Thyroid gland (tissue), 4 donors: ENCODE results near the gene FXYD7. TPM values are rescaled to one million over a fixed set of nuclear protein-coding genes. Genes with fewer than 3 reads are reported as not detected.
"Not testable (repeated sequence)": the region's sequence is repeated elsewhere in the genome, so short reads cannot be mapped to it uniquely, and the experiment has no call there.

Source experiments
- DNase-seq, 2 donors: peaks; one replicate each; pipeline ENCODE4 v3.0.0-alpha.2; 2019
- H3K27ac ChIP-seq, 3 donors: fragments of 200-600 bp; sonication (generic); 1 replicate in 2 of 3; 2 replicates in 1 of 3; pipeline ENCODE4 v1.5.1; 2016 to 2019; ENCODE audit warnings: mild to moderate bottlenecking in 1 of 3, moderate library complexity in 1 of 3
- H3K27me3 ChIP-seq: fragments of 200-600 bp; sonication (generic); one replicate; pipeline ENCODE4 v1.5.1; 2019
- H3K36me3 ChIP-seq, 2 donors: fragments of 200-600 bp; sonication (generic); one replicate each; pipeline ENCODE4 v1.5.1; 2016 to 2019
- H3K4me1 ChIP-seq, 2 donors: fragments of 200-600 bp; sonication (generic); one replicate each; pipeline ENCODE4 v1.5.1; 2017 to 2019
- H3K4me3 ChIP-seq, 3 donors: fragments of 200-600 bp; sonication (generic); replicated peaks in 1 of 3; 1 replicate in 2 of 3; 2 replicates in 1 of 3; pipeline ENCODE4 v1.5.1; 2016; ENCODE audit warnings: mild to moderate bottlenecking in 1 of 3
- H3K9me3 ChIP-seq: fragments of 200-600 bp; sonication (generic); one replicate; pipeline ENCODE4 v1.5.1; 2017
- POLR2A ChIP-seq, 2 donors: fragments of 450-650 bp; IDR thresholded peaks; one replicate each; pipeline ENCODE4 v1.6.1; 2017; ENCODE audit warnings: antibody characterized with exemption in 2 of 2, mild to moderate bottlenecking in 2 of 2, moderate library complexity in 1 of 2
- WGBS, 2 donors: methylation state at CpG; one replicate each; pipeline ENCODE4 v1.1.5; 2017; 5-methylcytosine and 5-hydroxymethylcytosine counted together
- intact Hi-C: fragments of 100-400 bp; cut with DNase I; formaldehyde crosslinking; loops from one replicate; pipeline ENCODE4 v1.15.1; 2023
- total RNA-seq, 4 donors: library from RNA; depleted of rRNA; stranded (reverse); fragments of >200 nt; gene quantifications; one replicate each; pipeline ENCODE4 v1.2.3, GENCODE V29; 2016
- TF ChIP-seq, protein P1 (sequence below), 6 experiments: fragments of 200-600 bp in 3 of 6; fragments of 450-650 bp in 3 of 6; sonication (generic) in 3 of 6; IDR thresholded peaks; one replicate each; pipeline ENCODE4 v1.5.1; 2016 to 2019; ENCODE audit warnings: antibody characterized with exemption in 6 of 6, mild to moderate bottlenecking in 2 of 6, inconsistent platforms in 1 of 6, moderate library complexity in 1 of 6

FXYD7 gene
- total RNA-seq, 4 donors from 2014 or later = 1.6 TPM; not detected in 3

DNA sequence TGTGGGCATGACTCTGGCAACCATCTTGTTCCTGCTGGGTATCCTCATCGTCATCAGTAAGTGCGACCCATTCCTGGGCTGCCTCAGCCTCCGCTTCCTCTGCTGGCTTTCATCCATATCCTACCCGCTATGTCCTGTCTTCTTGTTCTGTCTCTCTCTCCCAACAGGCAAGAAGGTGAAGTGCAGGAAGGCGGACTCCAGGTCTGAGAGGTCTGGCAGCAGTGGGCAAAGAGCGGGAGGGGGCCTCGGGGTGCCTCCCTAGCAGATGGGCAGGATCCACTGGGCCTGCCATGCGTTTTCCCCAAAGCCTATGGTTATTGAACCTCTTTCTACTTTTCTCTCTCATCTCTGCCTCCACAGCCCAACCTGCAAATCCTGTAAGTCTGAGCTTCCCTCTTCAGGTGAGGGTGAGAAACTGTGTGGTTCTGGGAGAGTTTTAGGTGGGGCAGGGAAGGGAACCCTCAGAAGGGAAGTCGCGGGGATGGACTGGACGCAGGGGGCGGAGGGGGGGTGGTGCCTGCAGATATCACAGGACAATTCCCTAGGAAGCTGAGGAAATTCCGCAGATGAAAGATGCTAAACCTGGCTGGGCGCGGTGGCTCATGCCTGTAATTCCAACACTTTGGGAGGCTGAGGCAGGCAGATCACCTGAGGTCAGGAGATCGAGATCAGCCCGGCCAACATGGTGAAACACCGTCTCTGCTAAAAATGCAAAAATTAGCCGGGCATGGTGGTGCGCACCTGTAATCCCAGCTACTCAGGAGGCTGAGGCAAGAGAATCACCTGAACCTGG is 8.4 kb downstream of the FXYD7 start:
- H3K9me3 ChIP-seq = no peaks in the 10 kb centered on the region
- intact Hi-C loops = no loop called here
- no peaks in the 10 kb centered on the region for H3K27me3 ChIP-seq
- H3K4me3 ChIP-seq = no peak overlapping the region
- H3K4me1 ChIP-seq = peaks cover 5 to 16% of the 10 kb centered on the region in 2 donors
- no peaks in the 10 kb centered on the region for H3K36me3 ChIP-seq
- WGBS, 2 donors = 78 to 81% methylated on average over 20 of the region's 20 CpGs
- no peak for TF ChIP-seq POLR2A (IDR thresholded peaks at IDR 0.05)
- TF ChIP-seq, protein P1, sequence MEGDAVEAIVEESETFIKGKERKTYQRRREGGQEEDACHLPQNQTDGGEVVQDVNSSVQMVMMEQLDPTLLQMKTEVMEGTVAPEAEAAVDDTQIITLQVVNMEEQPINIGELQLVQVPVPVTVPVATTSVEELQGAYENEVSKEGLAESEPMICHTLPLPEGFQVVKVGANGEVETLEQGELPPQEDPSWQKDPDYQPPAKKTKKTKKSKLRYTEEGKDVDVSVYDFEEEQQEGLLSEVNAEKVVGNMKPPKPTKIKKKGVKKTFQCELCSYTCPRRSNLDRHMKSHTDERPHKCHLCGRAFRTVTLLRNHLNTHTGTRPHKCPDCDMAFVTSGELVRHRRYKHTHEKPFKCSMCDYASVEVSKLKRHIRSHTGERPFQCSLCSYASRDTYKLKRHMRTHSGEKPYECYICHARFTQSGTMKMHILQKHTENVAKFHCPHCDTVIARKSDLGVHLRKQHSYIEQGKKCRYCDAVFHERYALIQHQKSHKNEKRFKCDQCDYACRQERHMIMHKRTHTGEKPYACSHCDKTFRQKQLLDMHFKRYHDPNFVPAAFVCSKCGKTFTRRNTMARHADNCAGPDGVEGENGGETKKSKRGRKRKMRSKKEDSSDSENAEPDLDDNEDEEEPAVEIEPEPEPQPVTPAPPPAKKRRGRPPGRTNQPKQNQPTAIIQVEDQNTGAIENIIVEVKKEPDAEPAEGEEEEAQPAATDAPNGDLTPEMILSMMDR (IDR thresholded peaks at IDR 0.05) = no peak
- no peak overlapping the region for H3K27ac ChIP-seq
- no peak for DNase-seq

DNA sequence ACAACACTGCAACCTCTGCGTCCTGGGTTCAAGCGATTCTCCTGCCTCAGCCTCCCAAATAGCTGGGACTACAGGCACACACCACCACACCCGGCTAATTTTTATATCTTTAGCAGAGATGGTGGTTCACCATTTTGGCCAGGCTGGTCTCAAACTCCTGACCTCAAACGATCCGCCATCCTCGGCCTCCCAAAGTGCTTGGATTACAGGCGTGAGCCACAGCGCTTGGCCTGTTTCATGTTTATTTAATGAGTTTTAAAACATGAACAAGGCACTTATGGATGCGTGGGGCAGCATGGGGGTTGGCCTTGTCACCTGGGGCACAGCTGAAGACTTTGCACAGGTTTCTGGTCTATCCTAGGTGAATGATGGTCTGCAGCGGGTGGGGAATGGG is 10.1 kb downstream of the FXYD7 start:
- peaks cover 5 to 16% of the 10 kb centered on the region in 2 donors for H3K4me1 ChIP-seq
- H3K27me3 ChIP-seq, H3K27ac ChIP-seq, DNase-seq, H3K36me3 ChIP-seq, H3K9me3 ChIP-seq, H3K4me3 ChIP-seq, intact Hi-C loops: not testable (repeated sequence)
- 56 to 58% methylated on average over 10 of the region's 10 CpGs for WGBS, 2 donors

DNA sequence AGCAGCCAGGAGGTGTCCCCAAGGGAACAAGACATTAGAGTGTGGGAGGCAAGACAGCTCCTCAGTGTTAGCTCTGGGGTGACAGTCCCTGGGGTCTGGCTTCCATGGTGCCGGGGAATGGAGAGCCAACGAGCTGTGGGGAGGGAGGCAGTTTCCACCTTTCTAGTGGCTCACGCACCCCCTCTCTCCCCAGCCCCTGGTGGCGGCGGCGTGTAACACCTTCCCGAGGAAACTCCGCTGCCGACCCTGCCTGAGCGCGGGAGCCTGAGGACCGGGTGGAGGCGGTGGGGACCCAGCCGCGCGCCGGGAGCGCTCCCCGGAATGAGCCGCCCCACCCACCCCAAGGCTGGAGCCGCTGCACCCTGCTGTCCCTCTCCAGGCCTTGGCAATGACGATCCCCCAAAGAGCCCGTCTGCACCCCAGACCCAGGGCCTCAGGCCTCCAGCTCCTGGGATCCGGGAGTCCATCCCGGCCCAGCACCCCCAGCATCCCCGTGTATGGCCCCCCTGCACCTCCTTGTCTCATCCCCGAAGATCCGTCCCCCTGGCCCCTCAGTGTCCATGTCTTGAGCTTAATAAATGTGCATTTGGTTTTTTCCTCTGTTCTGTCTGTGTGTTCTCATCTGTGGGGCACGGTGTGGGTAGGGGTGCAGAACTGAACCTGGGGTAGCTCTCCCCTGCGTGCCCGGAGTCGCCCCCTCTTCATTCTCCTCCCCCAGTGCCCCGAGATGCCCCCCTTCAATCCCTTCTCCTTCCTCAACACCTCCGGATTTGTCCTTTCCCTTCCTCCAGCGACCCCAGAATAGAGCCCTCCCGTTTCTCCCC is 10.9 kb downstream of the FXYD7 start:
- 0 to 1% methylated on average over 12 to 23 of the region's 36 CpGs for WGBS, 2 donors
- Histone ChIP-seq H3K4me3 (peak overlapping the region in 1 of 3 donors; percentile 45), H3K27ac (peak overlapping the region in 2 of 3 donors; percentile 73 to 79), H3K4me1 (peaks cover 5 to 16% of the 10 kb centered on the region in 2 donors), H3K36me3 (no peaks in the 10 kb centered on the region), H3K9me3 (no peaks in the 10 kb centered on the region), H3K27me3 (no peaks in the 10 kb centered on the region)
- no peak for TF ChIP-seq POLR2A (IDR thresholded peaks at IDR 0.05)
- TF ChIP-seq, protein P1 (IDR thresholded peaks at IDR 0.05) = peak in 1 of 6 experiments; percentile 34
- intact Hi-C loops = no loop called here
- DNase-seq = no peak

DNA sequence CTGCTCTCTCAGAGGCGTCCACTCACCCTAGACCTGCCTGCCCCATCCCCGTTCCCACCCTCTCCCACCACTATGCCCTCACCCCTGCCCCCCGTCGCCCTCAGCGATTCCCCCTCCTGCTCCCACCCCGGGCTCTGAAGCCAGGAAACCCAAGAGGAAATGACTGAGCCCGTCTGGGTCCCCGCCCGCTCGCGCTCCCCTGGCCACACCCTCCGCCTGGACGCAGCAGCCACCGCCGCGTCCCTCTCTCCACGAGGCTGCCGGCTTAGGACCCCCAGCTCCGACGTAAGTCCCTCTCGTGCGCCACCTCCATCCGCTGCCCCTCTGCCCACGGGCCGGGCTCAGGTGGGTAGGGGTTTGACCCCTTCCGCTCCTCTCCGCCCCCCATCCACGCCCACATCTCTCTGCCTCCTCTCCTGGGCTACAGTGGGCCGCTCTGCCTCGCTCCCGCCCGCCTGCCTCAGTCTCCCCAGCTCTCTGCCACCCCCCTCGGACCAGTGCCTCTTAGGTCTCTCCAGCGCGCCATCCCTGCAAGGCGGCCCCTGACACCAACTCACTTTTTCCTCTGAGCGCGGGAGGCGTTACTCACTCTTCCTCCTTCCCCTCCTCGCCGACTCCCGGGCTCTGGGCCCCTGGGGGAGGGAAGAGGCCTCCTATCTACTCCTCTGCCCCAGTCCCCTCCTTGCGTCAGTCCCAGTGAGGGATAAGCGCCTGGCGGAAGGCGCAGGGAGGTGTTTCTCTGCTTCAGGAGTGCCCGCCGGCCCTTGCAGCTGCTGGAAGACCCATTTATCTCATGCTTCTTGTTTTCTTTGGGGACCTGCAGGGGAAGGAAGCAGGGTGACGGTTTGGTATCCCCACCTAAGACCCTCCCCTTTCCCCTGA is 11.7 kb downstream of the FXYD7 start, which contains the start of gene FXYD5:
Gene FXYD5 (plus strand): TSS at position 211 of the 882 bp plus-strand sequence. CDS start 816 bp downstream, outside the sequence.
- no peaks in the 10 kb centered on the region for H3K36me3 ChIP-seq
- no peaks in the 10 kb centered on the region for H3K9me3 ChIP-seq
- DNase-seq = peak in 1 of 2 donors; percentile 21
- intact Hi-C loops = no loop called here
- peak within 1 kb of the TSS in 2 of 3 donors; percentile 35 to 45 for H3K4me3 ChIP-seq
- peak within 1 kb of the TSS; percentile 36 to 79 (median 73) for H3K27ac ChIP-seq
- no peaks in the 10 kb centered on the region for H3K27me3 ChIP-seq
- peaks cover 5 to 16% of the 10 kb centered on the region in 2 donors for H3K4me1 ChIP-seq
- no peak for TF ChIP-seq POLR2A (IDR thresholded peaks at IDR 0.05)
- TF ChIP-seq, protein P1 (IDR thresholded peaks at IDR 0.05) = peak in 1 of 6 experiments; percentile 9
- 2 to 3% methylated on average over 30 to 49 of the region's 49 CpGs for WGBS, 2 donors

DNA sequence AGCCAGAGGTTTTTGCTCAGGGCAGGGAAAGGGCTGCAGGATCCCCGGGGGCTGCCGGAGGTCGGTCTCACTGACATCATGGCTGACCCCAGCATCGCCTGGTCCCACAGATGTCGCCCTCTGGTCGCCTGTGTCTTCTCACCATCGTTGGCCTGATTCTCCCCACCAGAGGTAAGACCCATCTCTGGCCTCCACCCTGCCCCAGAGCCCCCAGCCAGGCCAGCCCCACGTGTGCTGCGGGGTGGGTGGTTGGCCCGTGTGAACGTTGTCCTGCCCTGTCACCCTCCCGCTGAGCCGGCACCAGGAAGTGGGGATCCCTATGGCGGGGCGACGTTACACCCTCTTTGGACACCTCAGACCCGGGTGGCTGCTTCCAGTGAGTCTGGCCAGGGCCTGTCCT is 12.4 kb downstream of the FXYD7 start:
- peaks cover 5 to 16% of the 10 kb centered on the region in 2 donors for H3K4me1 ChIP-seq
- H3K27me3 ChIP-seq = no peaks in the 10 kb centered on the region
- H3K36me3 ChIP-seq = no peaks in the 10 kb centered on the region
- intact Hi-C loops = no loop called here
- peak overlapping the region in 2 of 3 donors; percentile 73 to 79 for H3K27ac ChIP-seq
- peak overlapping the region in 1 of 3 donors; percentile 45 for H3K4me3 ChIP-seq
- no peak for DNase-seq
- TF ChIP-seq POLR2A (IDR thresholded peaks at IDR 0.05) = no peak
- TF ChIP-seq, protein P1 (IDR thresholded peaks at IDR 0.05) = no peak
- WGBS, 2 donors = 30 to 53% methylated on average over 7 to 11 of the region's 17 CpGs
- no peaks in the 10 kb centered on the region for H3K9me3 ChIP-seq
